GM12878 (cell line): ENCODE measurements around the gene SLC8B1. TPM values are rescaled to one million over a fixed set of nuclear protein-coding genes. Genes with fewer than 3 reads are reported as not detected.

Experiments used
- ATAC-seq: fragments of 200-7000 bp; cut with Tn5 transposase; 3 replicates; pipeline ENCODE4 v1.9.1; 2020; ENCODE audit warnings: mild to moderate bottlenecking, moderate library complexity
- BruUV-seq: library from RNA; stranded (reverse); fragments of 400-500 nt; replicated peaks from 2 replicates; lab custom pipeline; 2021; lab: Mats Ljungman, UMichigan
- CTCF ChIA-PET: fragments of 300-600 bp; sonication (Branson Sonifier 250); formaldehyde crosslinking; extraction: SDS; loops from one replicate; lab custom pipeline; 2021; ENCODE audit warnings: inconsistent platforms; lab: Yijun Ruan, JAX
- POLR2A ChIA-PET: fragments of 350-600 bp; formaldehyde crosslinking; extraction: SDS; loops from one replicate; lab custom pipeline; 2021; ENCODE audit warnings: inconsistent platforms; lab: Charles Lee
- RAD21 ChIA-PET: fragments of 300-600 bp; sonication (Branson Sonifier 250); formaldehyde crosslinking; loops from one replicate; lab custom pipeline; 2023; ENCODE audit warnings: antibody characterized with exemption; ENCODE audit not compliant: unreplicated experiment; lab: Charles Lee
- SMC1A ChIA-PET: fragments of 300-600 bp; sonication (Branson Sonifier 250); formaldehyde crosslinking; loops from one replicate; lab custom pipeline; 2023; ENCODE audit not compliant: unreplicated experiment, uncharacterized antibody; lab: Charles Lee
- DNase-seq: peaks from one replicate; pipeline ENCODE4 v3.0.0-alpha.2; 2011; ENCODE audit warnings: low read depth, low spot score
- FAIRE-seq: peaks from 3 replicates; lab custom pipeline; 2011; peaks lifted over from hg19 to GRCh38; lab: Jason Lieb, UNC
- H2AFZ ChIP-seq: 2 replicates; pipeline ENCODE4 v1.6.0; 2011; ENCODE audit warnings: low read depth, low read length, control low read depth; ENCODE audit not compliant: control insufficient read depth
- H3K27ac ChIP-seq: 2 replicates; pipeline ENCODE4 v1.5.1; 2011; ENCODE audit warnings: control low read depth; ENCODE audit not compliant: control insufficient read depth, insufficient read depth
- H3K27me3 ChIP-seq, 2 experiments: replicated peaks in 1 of 2; 2 replicates each; pipeline versions ENCODE4 v1.6.0 to v1.6.1; 2011; ENCODE audit warnings: low read length in 1 of 2; ENCODE audit not compliant: control insufficient read depth in 2 of 2, insufficient read depth in 2 of 2
- H3K36me3 ChIP-seq, 2 experiments: 2 replicates each; pipeline ENCODE4 v1.5.1; 2011; ENCODE audit warnings: low read length in 1 of 2; ENCODE audit not compliant: control insufficient read depth in 2 of 2, insufficient read depth in 2 of 2
- H3K4me1 ChIP-seq: 2 replicates; pipeline ENCODE4 v1.6.1; 2011; ENCODE audit warnings: mild to moderate bottlenecking, low read length, moderate library complexity, mixed read lengths; ENCODE audit not compliant: control insufficient read depth, insufficient read depth
- H3K4me2 ChIP-seq: 2 replicates; pipeline ENCODE4 v1.6.0; 2011; ENCODE audit warnings: control low read depth; ENCODE audit not compliant: control insufficient read depth, insufficient read depth
- H3K4me3 ChIP-seq: fragments of 200-600 bp; sonication (generic); 2 replicates; pipeline ENCODE4 v1.5.1; 2016
- H3K79me2 ChIP-seq: 2 replicates; pipeline ENCODE4 v1.6.0; 2011; ENCODE audit warnings: low read length; ENCODE audit not compliant: control insufficient read depth, insufficient read depth
- H3K9ac ChIP-seq: 2 replicates; pipeline ENCODE4 v1.8.0; 2011; ENCODE audit warnings: low read length, control low read depth, mixed read lengths; ENCODE audit not compliant: control insufficient read depth, insufficient read depth
- H3K9me3 ChIP-seq: replicated peaks from 3 replicates; pipeline ENCODE4 v1.5.1; 2011; ENCODE audit warnings: mild to moderate bottlenecking, low read length; ENCODE audit not compliant: control insufficient read depth, insufficient read depth
- H4K20me1 ChIP-seq: 2 replicates; pipeline ENCODE4 v1.6.0; 2011; ENCODE audit not compliant: control insufficient read depth, insufficient read depth
- EZH2 ChIP-seq: IDR thresholded peaks from 2 replicates; pipeline ENCODE4 v1.6.1; 2012; ENCODE audit warnings: low read depth, mild to moderate bottlenecking, control low read depth, inconsistent platforms, low read length, borderline replicate concordance; ENCODE audit not compliant: control insufficient read depth
- IKZF1 ChIP-seq: fragments of 450-650 bp; conservative IDR thresholded peaks from 2 replicates; pipeline ENCODE4 v1.6.1; 2017; ENCODE audit warnings: antibody characterized with exemption, mild to moderate bottlenecking
- NRF1 ChIP-seq: conservative IDR thresholded peaks from 2 replicates; pipeline ENCODE4 v1.6.1; 2011; ENCODE audit warnings: mild to moderate bottlenecking, low read depth, low read length, improper control_type of control experiment
- PML ChIP-seq: IDR thresholded peaks from 2 replicates; pipeline ENCODE4 v1.6.1; 2012; ENCODE audit warnings: low read length, inconsistent platforms
- RELA ChIP-seq: fragments of 450-650 bp; IDR thresholded peaks from 2 replicates; pipeline ENCODE4 v1.8.0; 2014; ENCODE audit warnings: borderline replicate concordance; ENCODE audit not compliant: partially characterized antibody
- SIN3A ChIP-seq: IDR thresholded peaks from 2 replicates; pipeline ENCODE4 v1.6.1; 2012; ENCODE audit warnings: low read depth, low read length, improper control_type of control experiment
- TARDBP ChIP-seq: IDR thresholded peaks from 2 replicates; pipeline ENCODE4 v1.6.1; 2016; ENCODE audit warnings: borderline replicate concordance
- TCF3 ChIP-seq: IDR thresholded peaks from 2 replicates; pipeline ENCODE4 v1.6.1; 2012; ENCODE audit warnings: low read depth, mild to moderate bottlenecking, low read length, borderline replicate concordance; ENCODE audit not compliant: insufficient read depth
- WGBS: methylation state at CpG from one replicate; pipeline ENCODE4 v1.1.6; 2016; ENCODE audit warnings: low lambda C conversion rate; ENCODE audit not compliant: insufficient replicate concordance, insufficient coverage; ENCODE audit errors: missing lambda C conversion rate; 5-methylcytosine and 5-hydroxymethylcytosine counted together
- in situ Hi-C: fragments of 300-500 bp; cut with MboI; formaldehyde crosslinking; loops from 9 replicates; pipeline ENCODE4 v1.14.3; 2018; ENCODE audit warnings: mixed read lengths
- intact Hi-C: fragments of 100-400 bp; cut with micrococcal nuclease; formaldehyde crosslinking; loops from one replicate; pipeline ENCODE4 v1.14.2; 2022; ENCODE audit not compliant: unreplicated experiment
- polyA plus RNA-seq, 11 experiments: library from polyadenylated mRNA; depleted of rRNA in 4 of 11; unstranded in 6 of 11; stranded (reverse) in 5 of 11; fragments of >200 nt; fragmentation: Nextera tagmentation in 4 of 11; fragmentation: Illumina TruSeq in 1 of 11; extraction: Ambion mirVana in 4 of 11; extraction: Trizol in 1 of 11; gene quantifications; 1 replicate in 1 of 11; 2 replicates in 10 of 11; pipeline versions ENCODE4 v1.2.1 to v1.2.3, GENCODE V29; 2011 to 2016; ENCODE audit warnings: inconsistent platforms in 2 of 11, missing spikeins in 2 of 11, low read depth in 1 of 11
- total RNA-seq, 4 experiments: library from RNA; depleted of rRNA in 3 of 4; stranded (reverse); fragments of >200 nt in 3 of 4; fragmentation: Illumina TruSeq in 1 of 4; extraction: Trizol in 1 of 4; gene quantifications; 2 replicates each; pipeline versions ENCODE4 v1.2.1 to v1.2.3, GENCODE V29; 2013 to 2021
- TF ChIP-seq, protein P1 (sequence below): fragments of 450-650 bp; IDR thresholded peaks from 2 replicates; pipeline ENCODE4 v1.6.1; 2017; ENCODE audit warnings: mild to moderate bottlenecking
- TF ChIP-seq, protein P2 (sequence below): fragments of 450-650 bp; formaldehyde crosslinking; IDR thresholded peaks from 2 replicates; pipeline ENCODE4 v1.4.0; 2022; ENCODE audit warnings: mild to moderate bottlenecking, moderate library complexity
- TF ChIP-seq, protein P3 (sequence below): IDR thresholded peaks from 2 replicates; pipeline ENCODE4 v1.6.1; 2012; ENCODE audit warnings: low read length, inconsistent platforms
- TF ChIP-seq, protein P4 (sequence below): fragments of 450-650 bp; formaldehyde crosslinking; IDR thresholded peaks from 2 replicates; pipeline ENCODE4 v1.4.0; 2020; ENCODE audit warnings: mild to moderate bottlenecking, moderate library complexity

Gene SLC8B1
- total and polyA plus RNA-seq, 10 of the 15 experiments (the other 5 are each of a cell fraction or from before 2014, with no cell fraction given) = 0.18 to 12.3 (median 6.8) TPM

DNA sequence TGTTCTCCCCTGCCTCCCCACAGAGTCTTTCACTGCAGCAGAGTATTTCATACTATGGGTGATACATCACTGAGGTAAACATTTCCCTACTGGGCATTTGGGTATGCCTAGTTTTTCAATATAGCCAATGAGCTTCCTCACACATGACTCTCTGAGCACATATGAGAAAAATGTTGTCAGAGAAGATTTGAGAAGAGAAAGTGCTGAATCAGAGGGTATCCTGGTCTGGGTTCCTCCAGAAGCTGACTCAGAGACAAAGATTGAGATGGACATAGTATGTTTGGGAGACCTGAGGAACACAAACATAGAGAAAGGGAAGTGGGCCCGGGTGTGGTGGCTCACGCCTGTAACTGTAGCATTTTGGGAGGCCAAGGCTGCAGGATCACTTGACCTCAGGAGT, 12.6 kb downstream of the SLC8B1 start:
- Histone ChIP-seq H3K27ac (no peak overlapping the region), H3K4me1 (peaks cover 16% of the 10 kb centered on the region), H3K27me3 (no peaks in the 10 kb centered on the region), H4K20me1 (no peaks in the 10 kb centered on the region), H3K79me2 (no peaks in the 10 kb centered on the region), H3K4me2 (no peak overlapping the region), H3K9me3 (no peaks in the 10 kb centered on the region; the same call in 2 of the 3 replicates), H3K36me3 (no peaks in the 10 kb centered on the region; a peak in 3 of 4 replicates), H3K4me3 (no peak overlapping the region), H3K9ac (no peak overlapping the region), H2AFZ (no peak overlapping the region)
- intact Hi-C loops = no loop called here
- RAD21 ChIA-PET = no interaction called here
- FAIRE-seq (no peak), ATAC-seq (no peak), DNase-seq (no peak)
- WGBS = 95% methylated on average over 2 of the region's 2 CpGs
- SMC1A ChIA-PET = no interaction called here
- in situ Hi-C loops = no loop called here
- CTCF ChIA-PET = no interaction called here
- POLR2A ChIA-PET = no interaction called here
- no TSS peak for BruUV-seq
- TF ChIP-seq TCF3 = no peak
- TF ChIP-seq PML = no peak
- TF ChIP-seq, protein P1, sequence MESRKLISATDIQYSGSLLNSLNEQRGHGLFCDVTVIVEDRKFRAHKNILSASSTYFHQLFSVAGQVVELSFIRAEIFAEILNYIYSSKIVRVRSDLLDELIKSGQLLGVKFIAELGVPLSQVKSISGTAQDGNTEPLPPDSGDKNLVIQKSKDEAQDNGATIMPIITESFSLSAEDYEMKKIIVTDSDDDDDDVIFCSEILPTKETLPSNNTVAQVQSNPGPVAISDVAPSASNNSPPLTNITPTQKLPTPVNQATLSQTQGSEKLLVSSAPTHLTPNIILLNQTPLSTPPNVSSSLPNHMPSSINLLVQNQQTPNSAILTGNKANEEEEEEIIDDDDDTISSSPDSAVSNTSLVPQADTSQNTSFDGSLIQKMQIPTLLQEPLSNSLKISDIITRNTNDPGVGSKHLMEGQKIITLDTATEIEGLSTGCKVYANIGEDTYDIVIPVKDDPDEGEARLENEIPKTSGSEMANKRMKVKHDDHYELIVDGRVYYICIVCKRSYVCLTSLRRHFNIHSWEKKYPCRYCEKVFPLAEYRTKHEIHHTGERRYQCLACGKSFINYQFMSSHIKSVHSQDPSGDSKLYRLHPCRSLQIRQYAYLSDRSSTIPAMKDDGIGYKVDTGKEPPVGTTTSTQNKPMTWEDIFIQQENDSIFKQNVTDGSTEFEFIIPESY = no peak
- no peak for TF ChIP-seq NRF1
- TF ChIP-seq EZH2 = no peak
- TF ChIP-seq, protein P2, sequence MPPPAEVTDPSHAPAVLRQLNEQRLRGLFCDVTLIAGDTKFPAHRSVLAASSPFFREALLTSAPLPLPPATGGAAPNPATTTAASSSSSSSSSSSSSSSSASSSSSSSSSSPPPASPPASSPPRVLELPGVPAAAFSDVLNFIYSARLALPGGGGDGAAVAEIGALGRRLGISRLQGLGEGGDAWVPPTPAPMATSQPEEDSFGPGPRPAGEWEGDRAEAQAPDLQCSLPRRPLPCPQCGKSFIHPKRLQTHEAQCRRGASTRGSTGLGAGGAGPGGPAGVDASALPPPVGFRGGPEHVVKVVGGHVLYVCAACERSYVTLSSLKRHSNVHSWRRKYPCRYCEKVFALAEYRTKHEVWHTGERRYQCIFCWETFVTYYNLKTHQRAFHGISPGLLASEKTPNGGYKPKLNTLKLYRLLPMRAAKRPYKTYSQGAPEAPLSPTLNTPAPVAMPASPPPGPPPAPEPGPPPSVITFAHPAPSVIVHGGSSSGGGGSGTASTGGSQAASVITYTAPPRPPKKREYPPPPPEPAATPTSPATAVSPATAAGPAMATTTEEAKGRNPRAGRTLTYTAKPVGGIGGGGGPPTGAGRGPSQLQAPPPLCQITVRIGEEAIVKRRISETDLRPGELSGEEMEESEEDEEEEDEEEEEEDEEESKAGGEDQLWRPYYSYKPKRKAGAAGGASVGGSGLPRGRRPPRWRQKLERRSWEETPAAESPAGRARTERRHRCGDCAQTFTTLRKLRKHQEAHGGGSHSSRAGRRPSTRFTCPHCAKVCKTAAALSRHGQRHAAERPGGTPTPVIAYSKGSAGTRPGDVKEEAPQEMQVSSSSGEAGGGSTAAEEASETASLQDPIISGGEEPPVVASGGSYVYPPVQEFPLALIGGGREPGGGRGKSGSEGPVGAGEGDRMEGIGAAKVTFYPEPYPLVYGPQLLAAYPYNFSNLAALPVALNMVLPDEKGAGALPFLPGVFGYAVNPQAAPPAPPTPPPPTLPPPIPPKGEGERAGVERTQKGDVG = no peak
- TF ChIP-seq TARDBP = no peak
- no peak for TF ChIP-seq SIN3A
- TF ChIP-seq, protein P3, sequence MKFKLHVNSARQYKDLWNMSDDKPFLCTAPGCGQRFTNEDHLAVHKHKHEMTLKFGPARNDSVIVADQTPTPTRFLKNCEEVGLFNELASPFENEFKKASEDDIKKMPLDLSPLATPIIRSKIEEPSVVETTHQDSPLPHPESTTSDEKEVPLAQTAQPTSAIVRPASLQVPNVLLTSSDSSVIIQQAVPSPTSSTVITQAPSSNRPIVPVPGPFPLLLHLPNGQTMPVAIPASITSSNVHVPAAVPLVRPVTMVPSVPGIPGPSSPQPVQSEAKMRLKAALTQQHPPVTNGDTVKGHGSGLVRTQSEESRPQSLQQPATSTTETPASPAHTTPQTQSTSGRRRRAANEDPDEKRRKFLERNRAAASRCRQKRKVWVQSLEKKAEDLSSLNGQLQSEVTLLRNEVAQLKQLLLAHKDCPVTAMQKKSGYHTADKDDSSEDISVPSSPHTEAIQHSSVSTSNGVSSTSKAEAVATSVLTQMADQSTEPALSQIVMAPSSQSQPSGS = no peak
- TF ChIP-seq, protein P4, sequence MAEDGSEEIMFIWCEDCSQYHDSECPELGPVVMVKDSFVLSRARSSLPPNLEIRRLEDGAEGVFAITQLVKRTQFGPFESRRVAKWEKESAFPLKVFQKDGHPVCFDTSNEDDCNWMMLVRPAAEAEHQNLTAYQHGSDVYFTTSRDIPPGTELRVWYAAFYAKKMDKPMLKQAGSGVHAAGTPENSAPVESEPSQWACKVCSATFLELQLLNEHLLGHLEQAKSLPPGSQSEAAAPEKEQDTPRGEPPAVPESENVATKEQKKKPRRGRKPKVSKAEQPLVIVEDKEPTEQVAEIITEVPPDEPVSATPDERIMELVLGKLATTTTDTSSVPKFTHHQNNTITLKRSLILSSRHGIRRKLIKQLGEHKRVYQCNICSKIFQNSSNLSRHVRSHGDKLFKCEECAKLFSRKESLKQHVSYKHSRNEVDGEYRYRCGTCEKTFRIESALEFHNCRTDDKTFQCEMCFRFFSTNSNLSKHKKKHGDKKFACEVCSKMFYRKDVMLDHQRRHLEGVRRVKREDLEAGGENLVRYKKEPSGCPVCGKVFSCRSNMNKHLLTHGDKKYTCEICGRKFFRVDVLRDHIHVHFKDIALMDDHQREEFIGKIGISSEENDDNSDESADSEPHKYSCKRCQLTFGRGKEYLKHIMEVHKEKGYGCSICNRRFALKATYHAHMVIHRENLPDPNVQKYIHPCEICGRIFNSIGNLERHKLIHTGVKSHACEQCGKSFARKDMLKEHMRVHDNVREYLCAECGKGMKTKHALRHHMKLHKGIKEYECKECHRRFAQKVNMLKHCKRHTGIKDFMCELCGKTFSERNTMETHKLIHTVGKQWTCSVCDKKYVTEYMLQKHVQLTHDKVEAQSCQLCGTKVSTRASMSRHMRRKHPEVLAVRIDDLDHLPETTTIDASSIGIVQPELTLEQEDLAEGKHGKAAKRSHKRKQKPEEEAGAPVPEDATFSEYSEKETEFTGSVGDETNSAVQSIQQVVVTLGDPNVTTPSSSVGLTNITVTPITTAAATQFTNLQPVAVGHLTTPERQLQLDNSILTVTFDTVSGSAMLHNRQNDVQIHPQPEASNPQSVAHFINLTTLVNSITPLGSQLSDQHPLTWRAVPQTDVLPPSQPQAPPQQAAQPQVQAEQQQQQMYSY (CRISPR knock-in tag) = no peak
- TF ChIP-seq RELA = no peak
- TF ChIP-seq IKZF1 = no peak
